GM21825 (cell line): ENCODE results near the gene MAP2K6.
"Not testable (repeated sequence)": the region's sequence is repeated elsewhere in the genome, so short reads cannot be mapped to it uniquely, and the experiment has no call there.

Experiments
- ATAC-seq: cut with Tn5 transposase; IDR thresholded peaks from one replicate; pipeline ENCODE4 v1.9.1; 2021; ENCODE audit warnings: mild to moderate bottlenecking, moderate library complexity; ENCODE audit not compliant: unreplicated experiment

The MAP2K6 gene

DNA sequence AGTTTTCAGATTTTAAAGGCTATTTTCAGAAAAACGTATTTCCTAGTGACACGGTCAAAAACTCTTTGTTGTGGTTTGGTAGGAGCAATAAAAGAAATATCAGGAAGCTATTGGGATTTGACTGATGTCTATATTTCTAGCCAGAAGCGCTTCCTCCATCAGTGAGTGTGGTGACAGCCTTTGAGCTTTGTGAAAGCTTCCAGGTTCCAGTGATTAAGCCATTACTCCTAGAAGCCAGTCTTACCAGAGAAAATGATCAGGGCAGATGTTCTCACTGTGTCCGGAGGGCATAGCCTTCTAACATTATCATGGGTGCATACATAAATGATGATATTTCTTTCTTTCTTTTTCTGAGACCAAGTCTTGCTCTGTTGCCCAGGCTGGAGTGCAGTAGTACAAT is 39.6 kb downstream of the MAP2K6 start:
- ATAC-seq: no peak

DNA sequence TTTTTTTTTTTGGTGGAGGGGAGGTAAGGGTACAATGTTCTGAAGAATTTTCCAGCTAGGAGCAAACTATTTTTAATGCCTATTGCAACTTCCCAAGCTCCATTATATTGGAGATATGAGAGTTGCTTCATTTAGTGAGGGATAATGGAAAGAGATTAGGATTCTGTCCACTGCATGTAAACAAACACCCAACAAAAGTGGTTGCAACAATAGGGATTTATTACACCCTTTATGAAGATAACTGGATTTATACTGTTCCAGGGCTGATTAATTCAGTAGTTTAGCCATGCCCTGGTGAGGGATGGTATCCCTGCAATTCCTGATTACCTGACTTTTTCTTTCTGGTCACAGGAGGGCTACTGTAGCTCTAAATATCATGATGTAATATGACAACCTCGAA is 40.5 kb downstream of the MAP2K6 start:
- ATAC-seq: no peak

DNA sequence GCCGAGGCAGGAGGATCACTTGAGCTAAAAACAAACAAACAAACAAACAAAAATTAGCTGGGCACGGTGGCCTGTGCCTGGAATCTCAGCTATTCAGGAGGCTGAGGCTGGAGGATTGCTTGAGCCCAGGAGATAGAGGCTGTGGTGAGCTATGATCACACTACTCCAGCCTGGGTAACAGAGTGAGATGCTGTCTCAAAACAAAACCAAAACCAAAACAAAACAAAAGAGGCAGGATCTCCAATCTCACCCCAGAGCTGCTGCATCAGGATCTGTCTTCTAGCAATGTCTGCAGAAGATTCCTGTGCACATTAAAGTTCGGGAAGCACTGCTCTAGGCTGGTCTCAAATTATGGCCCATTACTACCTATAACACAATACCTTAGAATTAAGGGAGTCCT is 43.1 kb downstream of the MAP2K6 start:
- ATAC-seq: no peak

DNA sequence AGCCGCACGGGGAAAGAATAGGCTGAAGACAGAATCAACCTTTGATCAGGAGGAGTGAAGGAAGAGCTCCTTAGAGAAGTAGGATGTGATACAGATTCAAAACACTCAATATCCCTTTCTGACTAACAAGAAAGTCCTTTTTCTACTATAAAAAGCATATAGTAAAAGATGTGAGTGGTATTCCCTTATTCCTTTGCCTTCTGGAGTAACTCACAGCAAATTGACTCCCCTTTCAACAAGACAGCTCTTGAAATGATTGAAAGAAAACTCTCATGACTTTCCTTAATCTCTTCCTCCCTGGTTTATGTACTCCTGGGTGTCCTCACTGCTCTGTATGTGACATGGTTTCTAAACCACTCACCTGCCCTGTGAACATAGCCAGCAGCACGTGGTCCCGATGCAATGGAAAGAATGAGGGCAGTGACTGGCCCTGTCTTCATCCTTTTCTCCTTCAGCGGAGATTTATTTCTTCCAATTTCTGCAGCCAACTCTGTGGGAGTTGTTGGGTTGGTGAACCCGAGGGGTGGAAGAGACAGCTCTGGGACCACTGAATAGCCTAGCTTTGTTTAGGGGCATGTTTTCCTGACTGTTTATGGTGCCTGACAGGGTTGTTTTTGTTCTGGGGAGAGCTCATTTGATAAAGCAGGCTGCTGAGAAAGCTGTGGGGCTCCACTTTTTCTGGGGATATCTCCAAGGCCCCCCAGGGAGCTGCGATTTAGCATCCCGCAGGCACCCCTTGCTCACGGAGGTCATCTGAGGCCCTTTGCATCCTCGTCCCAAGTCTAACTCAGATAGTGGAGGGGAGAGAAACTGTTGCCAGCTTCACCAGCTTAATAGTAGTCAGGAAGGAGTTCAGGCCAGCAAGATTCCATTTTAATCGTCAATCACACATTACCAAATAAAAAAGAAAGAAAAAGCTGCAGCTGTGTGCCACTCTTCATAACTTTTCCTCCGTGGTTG is 46.7 kb downstream of the MAP2K6 start:
- no peak for ATAC-seq

DNA sequence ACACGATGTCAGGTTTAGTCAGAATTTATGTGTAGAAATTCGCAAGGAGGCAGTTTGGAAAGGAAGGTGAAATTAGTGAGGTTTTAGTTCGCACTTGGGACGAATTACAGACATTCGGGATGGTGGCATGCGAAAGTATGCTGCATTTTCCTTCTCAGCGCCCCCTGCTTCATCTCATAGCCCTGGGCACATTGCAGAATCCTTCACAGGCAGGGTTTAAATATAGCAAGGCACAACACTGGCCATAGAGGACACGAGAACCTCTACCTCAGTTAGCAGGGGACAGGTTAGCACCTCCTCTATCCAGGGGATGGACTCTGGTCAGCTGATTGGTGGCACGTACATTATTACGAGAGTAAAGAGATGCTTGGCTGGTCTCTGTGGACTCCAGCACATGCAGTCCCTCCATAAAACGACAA is 47.5 kb downstream of the MAP2K6 start:
- ATAC-seq: no peak

DNA sequence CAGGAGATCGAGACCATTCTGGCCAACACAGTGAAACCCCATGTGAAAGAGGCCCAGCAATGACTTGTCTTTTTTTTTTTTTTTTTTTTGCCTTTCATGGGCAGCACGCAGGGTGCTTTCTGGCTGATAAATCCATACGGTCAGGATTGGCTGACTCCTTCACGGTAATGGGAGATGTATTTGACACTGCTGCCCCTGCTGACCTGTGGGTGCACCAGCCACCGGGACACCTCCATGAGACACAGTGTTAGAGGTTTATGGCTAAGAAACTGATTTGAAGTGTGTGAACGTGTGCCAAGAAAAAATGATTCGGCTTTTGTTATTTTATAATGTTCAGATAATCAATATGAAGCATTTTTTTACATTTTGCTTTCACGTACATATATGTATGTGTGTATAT is 48.4 kb downstream of the MAP2K6 start:
- ATAC-seq: no peak

DNA sequence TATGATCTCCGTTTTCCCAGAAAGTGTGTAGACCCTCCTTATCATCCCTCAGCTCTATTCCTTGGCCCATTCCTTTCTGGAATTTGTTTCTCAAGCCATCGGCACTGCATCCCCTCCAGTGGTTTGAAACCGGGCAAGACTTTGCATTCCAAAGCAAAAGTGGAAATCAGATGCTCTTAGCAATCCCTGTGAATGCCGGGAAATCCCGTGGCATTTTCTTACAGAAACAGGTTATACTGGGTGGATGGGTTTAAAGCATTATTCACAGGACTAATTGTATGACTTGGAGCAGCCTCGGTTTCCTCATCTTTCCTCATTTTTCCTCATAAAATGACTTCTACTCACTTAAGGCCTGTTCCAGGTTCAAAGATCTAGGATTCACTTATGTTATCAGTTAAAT is 52.0 kb downstream of the MAP2K6 start:
- ATAC-seq: no peak

DNA sequence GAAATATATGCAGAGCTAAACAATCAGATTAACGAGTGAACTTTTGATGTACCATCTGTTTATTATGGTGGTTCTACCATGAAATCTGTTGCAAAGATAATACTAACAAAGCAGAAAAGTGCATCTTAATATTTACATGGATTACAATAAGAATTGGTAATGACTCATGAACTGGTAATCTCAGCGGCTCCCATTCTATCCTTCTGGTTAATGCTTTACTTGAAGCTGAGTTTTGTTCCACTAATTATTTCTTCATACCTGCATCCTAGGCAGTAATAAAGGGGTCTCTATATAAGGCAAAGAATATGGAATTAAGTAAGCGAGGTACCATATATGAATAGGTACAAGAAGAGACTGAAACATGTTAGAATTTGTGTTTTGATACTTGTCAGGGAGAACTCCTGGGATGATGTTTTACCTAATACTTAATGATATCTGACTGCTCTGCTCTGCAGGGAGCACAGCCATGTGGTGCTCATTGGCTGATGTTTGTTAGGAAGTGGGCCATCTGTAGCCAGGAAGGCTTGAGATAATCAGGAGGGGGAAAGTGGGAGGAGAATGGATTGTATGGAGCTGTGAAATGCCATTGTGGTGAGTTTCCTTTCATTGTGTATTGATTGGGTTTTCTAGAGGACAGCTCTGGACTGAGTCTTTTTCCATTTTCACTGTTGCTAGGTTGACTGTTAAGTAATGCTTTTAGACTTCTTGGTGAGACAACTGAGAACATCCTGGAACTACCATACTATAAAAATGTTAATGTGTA is 52.6 kb downstream of the MAP2K6 start:
- no peak for ATAC-seq

DNA sequence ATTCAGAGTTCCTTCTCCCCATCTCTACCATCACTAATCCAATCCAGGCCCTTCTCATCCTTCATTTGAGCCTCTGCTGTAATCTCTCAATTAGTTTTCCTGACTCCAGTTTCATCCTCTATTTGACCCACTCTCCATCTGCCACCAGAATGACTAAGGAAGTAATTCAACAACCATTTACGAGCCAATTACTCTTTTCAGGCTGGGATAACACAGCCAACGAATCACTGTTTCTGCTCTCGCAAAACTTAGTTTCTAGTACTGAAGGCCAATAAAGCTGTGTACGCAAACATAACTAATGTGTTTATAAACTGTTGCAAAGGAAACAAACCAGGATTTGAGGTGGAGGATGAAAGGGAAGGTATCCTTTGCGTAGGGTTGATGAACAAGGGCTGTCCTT is 53.7 kb downstream of the MAP2K6 start:
- ATAC-seq: no peak

DNA sequence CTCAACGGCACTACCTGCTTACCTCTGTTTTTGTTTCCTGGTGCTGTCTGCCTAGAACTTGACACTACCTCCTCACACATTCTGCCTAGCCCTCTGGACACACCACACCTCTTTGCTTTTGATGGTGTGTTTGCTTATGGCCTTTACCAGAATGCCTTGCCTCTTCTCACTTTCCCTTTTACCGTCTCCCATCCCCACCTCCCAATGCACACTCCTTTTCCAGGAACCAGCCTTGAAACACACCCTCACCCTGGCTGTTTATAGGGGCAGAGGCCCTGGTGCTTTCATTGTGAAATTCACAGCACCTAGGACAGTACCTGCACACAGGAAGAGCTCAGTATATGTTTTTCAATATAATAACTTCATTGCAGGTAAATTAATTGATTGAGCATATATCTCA is 56.2 kb downstream of the MAP2K6 start:
- ATAC-seq: no peak

DNA sequence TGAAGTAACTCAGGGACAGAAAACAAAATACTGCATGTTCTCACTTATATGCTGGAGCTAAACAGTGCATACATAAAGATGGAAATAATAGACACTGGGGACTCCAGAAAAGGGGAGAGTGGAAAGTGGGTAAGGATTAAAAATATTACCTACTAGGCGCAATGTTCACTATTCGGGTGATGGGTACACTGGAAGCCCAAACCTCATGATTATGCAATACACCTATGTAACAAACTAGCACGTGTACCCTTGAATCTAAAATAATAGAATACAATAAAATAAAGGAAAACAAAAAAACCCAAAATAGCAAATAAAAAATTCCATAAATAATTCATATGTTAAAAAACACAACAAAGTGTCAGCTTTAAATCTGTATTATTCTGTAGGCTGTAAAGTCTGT is 56.9 kb downstream of the MAP2K6 start:
- ATAC-seq: no peak

DNA sequence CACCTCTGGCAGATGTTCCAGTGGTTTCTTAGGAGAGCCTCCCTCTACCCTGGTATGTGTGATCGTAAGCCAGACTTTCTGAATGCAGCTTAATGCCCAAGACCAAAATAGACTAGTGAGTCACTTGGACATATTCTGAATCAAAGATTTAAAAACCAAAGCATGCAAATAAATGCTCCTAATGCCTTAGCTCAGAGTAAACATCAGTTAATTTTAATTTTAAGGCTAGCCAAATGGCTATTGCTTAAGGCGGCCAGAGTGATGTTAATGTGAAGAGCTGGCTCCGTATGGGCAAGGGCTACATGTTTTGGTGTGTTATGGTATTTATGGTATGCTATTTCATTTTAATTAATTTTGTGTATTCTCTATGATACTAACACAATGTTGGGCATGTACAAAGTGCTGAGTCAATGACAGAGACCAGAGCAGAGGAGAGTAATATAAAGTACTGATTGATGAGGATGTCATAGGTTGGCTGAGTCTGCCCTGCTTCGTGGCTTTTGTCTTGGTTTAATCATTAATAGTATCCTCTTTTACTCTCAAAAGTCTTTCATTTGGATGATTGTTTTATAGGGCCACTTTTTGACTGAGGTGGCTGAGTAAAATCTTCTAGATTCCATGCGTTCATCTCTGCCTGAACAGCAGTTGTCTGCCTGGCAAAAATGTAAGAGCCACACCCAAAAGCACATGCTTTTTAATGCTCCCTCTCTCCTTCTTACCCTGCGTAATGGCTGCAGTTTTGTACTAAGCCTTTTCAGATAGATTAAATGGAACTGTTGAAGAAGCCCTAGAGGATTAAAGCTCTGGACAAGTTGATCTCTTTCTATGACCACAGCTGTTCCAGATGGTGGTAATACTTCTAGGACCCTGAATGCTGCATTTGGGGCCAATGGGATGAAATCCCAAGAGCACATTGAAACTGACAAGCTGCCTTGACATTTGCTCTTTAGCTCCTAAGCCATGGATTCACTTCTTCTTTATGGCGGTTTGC is 59.6 kb downstream of the MAP2K6 start:
- ATAC-seq: no peak

DNA sequence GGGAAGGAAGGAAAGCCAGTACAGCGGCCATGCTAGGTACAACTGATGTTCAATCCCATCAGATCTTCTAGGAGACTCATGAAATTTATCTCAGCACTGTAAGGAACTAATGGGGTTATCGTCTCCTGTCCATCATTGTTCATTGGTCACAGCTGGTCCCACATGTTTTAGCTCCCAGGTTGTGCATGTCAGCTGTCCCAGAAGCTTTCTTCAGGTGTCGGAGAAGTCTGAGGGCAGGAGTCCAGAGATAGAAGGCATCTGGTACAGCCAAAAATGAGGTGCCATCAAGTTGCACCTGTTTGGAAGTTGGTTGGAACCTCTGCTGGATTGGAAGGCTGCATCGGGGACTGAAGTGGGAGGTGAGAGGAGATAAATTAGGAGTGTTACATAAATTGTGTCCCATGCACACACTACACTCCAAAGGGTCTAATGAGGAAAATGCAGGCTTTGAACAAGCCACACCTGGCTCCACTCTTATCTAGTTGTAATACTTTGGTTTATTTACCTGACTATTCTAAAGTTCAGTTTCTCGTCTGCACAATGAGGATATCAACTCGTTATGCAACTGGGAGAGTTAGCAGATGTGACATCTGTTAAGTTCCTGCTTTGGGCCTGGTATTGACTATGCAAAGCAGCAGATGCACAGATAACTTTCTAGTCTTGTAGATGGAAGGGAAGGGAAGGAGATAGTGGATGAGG is 62.9 kb downstream of the MAP2K6 start:
- no peak for ATAC-seq

DNA sequence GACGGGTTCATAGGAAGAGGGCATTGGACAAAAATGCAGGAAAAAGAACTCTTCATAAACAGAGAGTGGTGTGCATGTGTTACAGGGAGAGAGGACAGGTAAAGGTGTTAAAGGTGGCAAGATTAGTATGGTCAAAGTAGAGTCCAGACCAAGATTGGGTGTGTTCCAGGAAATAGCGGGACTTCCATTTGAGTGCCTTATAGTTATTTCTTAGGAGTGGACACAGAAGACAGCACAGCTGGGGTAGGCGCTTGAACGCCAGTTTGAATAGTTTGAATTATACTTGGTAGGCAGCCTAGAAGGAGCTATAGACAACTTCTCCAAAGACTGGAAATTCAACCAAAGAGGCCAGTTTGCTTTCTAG is 63.4 kb downstream of the MAP2K6 start:
- ATAC-seq: no peak

DNA sequence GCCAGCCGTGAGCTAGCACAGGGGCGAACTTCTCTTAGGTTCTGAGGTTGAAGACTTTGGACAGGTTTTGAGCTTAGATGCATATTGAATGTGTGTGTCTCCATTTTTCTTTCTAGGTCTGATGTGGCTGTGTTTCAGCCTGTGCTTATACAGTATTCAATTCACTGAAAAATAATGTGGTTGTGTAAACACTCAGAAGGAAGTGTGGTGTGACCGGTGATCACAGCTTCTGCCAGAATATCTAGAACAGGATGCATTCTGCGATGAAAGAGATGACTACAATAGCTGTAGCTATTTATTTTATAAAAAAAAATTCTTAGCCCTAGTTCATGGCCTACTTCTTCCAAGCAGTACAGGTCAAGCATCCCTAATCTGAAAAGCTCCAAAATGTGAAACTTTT is 64.4 kb downstream of the MAP2K6 start:
- no peak for ATAC-seq

DNA sequence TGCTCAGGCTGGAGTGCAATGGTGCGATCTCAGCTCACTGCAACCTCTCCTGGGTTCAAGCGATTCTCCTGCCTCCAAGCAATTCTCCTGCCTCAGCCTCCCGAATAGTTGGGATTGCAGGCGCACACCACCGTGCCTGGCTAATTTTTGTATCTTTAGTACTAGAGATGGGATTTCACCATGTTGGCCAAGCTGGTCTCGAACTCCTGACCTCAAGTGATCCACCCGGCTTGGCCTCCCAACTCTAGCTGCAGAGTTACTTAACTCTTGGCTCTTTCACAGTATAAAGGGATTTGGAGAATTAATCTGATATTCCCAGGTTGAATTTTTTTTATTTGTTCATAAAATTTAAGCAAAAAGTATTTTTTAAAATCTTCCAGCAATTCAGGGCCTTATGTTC is 65.3 kb downstream of the MAP2K6 start:
- ATAC-seq: not testable (repeated sequence)

DNA sequence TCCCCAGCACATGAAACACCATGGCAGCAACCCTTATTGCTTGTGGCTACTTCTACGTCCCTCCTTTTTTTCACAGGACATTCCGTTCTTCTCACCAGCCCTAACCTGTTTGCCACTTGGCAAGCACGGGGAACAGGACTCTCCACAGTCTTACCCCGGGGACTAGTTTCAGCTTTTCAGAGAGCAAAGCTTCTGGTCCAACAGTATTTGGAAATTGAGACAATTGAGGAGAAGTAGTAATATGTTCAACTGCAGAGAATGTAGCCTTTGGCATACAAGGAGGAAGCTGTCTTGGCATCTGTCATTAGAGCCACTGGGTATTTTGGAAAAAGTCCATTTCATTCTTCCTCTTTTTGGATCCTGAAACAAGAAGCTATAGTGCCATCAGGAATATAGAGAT is 65.7 kb downstream of the MAP2K6 start:
- no peak for ATAC-seq

DNA sequence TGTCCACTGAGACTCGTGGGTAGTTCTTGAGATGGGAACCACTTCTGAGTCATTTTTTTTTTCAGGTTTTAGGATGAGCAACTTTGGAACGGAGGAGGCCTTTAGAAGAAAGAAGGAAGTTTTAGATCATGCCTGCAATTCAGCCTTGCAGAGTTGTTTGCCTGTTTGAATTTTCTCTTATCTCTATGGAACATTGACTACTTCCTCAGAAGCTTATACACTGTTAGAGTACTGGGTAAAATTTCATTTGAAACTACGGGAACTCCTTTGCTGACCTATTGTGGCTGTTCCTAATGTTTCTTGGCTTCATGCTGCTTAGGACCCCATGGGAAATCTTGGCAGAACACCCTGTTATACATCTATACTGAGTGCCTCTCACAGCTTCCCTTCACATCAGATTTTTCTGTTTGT is 70.8 kb downstream of the MAP2K6 start:
- no peak for ATAC-seq

DNA sequence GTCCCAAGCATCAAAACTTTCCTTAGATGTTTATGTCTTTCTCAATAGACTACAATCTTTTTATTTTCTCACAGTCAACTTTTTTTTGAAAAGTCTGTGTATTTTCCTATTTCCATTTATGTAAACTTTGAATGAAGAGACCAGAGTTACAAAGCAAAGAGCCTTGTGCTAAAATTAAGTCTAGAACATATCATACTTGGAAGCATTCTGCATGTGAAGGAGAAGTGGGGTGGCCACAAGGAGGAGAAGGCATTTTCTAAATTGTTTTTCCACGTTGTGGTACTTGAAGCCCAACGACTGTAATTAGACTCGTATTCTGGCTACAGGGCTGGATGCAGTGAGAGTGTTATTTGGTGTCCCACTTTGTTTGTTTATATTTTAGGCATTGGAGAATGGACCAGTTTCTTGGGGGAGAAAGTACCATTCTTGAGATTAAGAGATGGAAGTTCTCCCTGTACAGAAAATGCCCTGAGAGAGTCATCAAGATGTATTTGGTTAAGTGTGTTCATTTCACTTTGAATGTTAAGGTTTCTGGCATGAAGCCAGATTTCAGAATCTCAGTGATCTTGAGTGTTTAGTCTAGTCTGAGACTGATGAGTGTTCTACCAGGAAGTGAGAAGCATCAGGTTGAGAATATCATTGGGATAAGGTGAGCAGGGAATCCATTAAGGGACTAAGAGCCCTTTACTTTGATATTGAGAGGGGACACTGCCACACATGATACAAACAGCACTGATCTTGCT is 71.6 kb downstream of the MAP2K6 start:
- ATAC-seq: no peak
